ENCODE data around the gene IFNW1. TPM values are rescaled to one million over a fixed set of nuclear protein-coding genes. Genes with fewer than 3 reads are reported as not detected.

The IFNW1 gene
- total RNA-seq, 1 donor, result not detected

GRCh38 chr9:21165516-21165915, 23.9 kb upstream of the IFNW1 start:
- TF ChIP-seq, protein P1, sequence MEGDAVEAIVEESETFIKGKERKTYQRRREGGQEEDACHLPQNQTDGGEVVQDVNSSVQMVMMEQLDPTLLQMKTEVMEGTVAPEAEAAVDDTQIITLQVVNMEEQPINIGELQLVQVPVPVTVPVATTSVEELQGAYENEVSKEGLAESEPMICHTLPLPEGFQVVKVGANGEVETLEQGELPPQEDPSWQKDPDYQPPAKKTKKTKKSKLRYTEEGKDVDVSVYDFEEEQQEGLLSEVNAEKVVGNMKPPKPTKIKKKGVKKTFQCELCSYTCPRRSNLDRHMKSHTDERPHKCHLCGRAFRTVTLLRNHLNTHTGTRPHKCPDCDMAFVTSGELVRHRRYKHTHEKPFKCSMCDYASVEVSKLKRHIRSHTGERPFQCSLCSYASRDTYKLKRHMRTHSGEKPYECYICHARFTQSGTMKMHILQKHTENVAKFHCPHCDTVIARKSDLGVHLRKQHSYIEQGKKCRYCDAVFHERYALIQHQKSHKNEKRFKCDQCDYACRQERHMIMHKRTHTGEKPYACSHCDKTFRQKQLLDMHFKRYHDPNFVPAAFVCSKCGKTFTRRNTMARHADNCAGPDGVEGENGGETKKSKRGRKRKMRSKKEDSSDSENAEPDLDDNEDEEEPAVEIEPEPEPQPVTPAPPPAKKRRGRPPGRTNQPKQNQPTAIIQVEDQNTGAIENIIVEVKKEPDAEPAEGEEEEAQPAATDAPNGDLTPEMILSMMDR (IDR thresholded peaks at IDR 0.05; ENCODE audit: insufficient read depth, low read length), result no peak
- DNase-seq (ENCODE audit: low read depth), result no peak
- no peak overlapping the region for H3K4me3 ChIP-seq (ENCODE audit: low read depth, low read length)

DNA sequence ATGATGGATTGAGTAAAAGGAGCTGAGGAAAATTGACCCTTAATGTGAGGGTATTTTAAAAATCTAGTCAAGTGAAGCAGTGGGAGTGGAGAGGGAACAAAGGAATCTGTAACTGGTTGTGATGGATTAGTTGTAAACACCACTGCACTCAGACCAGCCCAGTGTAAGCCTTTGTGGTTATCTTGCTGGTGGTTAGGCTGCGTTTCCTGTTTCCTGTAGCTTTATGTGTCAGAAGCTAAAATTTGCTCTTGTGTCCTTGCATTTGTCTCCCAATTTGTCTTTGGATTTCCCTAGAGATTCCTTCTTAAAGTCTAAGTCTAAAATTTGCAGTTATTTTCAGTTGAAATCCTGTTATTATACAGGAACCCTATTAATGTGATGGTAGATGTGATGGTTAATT, 18.5 kb upstream of the IFNW1 start:
- TF ChIP-seq, protein P1 (IDR thresholded peaks at IDR 0.05; ENCODE audit: insufficient read depth, low read length), result no peak
- no peak for DNase-seq (ENCODE audit: low read depth)
- no peak overlapping the region for H3K4me3 ChIP-seq (ENCODE audit: low read depth, low read length)

GRCh38 chr9:21155501-21155900, 13.9 kb upstream of the IFNW1 start:
- DNase-seq (ENCODE audit: low read depth), result peak; percentile 4
- TF ChIP-seq, protein P1 (IDR thresholded peaks at IDR 0.05; ENCODE audit: insufficient read depth, low read length), result no peak
- no peak overlapping the region for H3K4me3 ChIP-seq (ENCODE audit: low read depth, low read length)

GRCh38 chr9:21154018-21154608, 12.5 kb upstream of the IFNW1 start:
- H3K4me3 ChIP-seq (ENCODE audit: low read depth, low read length), result no peak overlapping the region
- peak; percentile 21 for DNase-seq (ENCODE audit: low read depth)
- TF ChIP-seq, protein P1 (IDR thresholded peaks at IDR 0.05; ENCODE audit: insufficient read depth, low read length), result no peak

DNA sequence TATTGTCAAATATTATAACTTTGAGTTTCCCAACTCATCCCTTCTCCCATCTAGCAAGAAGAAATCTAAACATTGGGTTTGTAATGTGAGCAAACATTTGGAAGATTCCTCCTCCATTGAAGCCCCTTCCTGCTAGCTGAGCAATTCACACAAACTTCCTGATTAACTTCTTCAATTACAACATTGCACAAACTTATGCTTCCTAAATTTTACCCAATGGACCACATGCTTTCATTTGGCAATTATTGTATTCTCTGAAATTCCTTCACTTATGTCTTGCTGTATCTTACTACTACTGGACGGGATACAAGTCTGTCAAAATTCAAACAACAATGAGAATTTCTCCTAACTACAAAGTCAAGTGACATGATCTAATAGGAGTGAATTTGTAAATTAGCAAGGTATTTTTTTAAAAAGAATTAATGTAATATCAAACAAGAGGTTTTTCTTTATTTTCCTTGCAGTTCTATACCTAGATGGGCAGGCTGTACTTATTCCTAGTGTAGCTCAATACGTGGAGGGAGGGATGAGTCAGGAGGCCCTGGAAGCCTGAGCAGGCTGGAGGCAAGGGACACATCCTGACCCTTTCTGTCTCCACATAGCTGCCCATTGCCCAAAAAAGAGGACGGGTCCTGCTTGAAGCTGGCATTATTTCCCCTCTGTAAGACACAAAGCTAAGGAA, 11.8 kb upstream of the IFNW1 start:
- TF ChIP-seq, protein P1 (IDR thresholded peaks at IDR 0.05; ENCODE audit: insufficient read depth, low read length), result no peak
- no peak overlapping the region for H3K4me3 ChIP-seq (ENCODE audit: low read depth, low read length)
- DNase-seq (ENCODE audit: low read depth), result peak; percentile 8

- H3K4me3 ChIP-seq (ENCODE audit: low read depth, low read length), result no peak overlapping the region
- DNase-seq (ENCODE audit: low read depth), result no peak
- TF ChIP-seq, protein P1 (IDR thresholded peaks at IDR 0.05; ENCODE audit: insufficient read depth, low read length), result no peak
These were observed 3.0 kb upstream of the IFNW1 start for GRCh38 chr9:21144603-21145002.

All from fibroblast of the aortic adventitia (primary cell).